Right kidney (tissue), 1 donor: ENCODE results near the gene SCARB2.

Source experiments
- DNase-seq: peaks from one replicate; pipeline ENCODE4 v3.0.0-alpha.2; 2016

SCARB2 gene

DNA sequence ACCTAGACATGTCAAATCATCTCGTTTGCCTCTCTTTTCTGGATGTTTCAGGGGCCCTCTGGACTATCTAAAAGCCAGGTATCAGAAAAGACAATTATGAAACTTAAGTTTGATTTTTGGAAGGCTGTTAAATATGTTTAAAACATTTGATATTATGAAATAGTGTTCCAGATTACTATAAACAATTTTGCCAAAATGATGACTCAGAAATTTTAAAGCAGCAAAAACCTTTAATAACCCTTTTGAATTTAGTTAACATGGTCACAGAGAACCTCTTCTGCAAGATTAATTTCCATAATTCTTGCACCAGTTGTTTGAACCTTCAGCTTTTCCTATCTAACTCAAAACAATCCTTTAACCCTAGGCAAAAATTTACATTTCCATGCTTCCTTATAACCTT is 19.1 kb upstream of the SCARB2 start:
- no peak for DNase-seq

DNA sequence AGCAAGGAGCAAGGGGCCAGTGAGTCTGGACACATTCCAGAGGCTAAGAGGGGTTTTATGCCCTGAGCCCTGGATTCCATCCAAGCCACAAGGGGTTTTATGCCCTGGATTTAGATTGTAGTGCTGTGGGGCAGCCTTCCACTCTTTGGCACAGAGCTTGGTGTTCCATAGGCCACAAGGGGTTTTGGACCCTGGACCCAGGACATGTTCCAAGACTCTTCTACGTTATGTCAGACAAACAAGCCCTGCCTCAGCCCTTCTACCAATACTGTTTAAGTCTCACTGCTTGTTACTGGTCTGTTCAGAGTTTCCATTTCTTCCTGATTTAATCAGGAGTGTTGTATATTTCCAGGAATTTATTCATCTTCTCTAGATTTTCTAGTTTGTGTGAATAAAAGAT is 12.8 kb upstream of the SCARB2 start:
- DNase-seq, result no peak

DNA sequence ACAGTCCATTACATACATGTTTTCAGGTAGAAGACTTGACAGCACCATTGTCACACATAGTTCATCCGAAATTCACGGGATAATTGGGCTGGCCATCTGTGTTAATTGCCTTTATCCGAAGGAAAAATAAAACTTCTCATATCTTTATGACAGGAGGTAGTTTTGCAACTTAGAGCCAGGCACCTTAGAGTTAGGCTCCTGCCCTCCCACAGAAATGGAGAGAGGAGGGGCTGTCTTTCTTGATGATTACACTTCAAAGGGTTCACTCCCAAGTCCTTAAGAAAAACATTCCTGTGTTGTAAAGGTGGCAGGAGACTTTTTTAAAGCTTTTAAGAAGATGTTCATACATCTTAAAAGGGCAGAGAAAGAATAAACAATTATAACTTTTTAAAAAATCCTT is 10.5 kb upstream of the SCARB2 start:
- no peak for DNase-seq

DNA sequence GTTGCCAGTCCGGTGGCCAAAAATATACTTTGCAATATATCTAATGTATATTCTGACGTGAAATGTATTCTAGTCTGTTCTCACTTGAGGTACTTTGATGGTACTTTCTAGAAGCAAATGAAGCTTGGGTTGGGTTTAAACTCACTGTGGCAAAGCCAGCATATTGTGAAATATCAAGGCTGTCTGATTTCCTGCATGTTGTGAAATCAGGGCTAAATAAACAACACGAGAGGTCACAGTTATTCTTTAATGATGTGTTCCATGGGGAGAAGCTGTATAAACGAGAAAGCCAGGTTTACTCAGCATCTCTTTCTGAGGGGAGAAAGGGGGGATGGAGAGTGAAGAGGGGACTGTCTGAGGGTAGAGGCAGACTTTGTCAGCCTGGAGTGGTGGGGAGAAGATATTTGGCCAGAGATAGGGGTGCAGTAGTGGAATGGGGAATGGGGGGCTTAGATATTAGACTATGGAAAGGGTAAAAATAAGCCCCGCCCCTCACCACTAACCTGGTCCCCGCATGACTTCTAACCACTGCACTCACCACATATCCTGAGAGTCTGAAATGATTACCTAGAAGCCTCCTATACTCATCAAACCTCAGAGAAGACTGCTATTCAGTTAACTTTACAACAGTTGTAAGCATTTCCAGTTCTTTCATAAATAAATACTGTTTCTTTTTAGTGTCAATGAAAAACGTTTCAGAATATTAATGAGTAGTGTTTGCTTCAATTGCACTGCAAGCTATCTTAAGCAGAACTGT is 5.9 kb upstream of the SCARB2 start:
- DNase-seq, result no peak

DNA sequence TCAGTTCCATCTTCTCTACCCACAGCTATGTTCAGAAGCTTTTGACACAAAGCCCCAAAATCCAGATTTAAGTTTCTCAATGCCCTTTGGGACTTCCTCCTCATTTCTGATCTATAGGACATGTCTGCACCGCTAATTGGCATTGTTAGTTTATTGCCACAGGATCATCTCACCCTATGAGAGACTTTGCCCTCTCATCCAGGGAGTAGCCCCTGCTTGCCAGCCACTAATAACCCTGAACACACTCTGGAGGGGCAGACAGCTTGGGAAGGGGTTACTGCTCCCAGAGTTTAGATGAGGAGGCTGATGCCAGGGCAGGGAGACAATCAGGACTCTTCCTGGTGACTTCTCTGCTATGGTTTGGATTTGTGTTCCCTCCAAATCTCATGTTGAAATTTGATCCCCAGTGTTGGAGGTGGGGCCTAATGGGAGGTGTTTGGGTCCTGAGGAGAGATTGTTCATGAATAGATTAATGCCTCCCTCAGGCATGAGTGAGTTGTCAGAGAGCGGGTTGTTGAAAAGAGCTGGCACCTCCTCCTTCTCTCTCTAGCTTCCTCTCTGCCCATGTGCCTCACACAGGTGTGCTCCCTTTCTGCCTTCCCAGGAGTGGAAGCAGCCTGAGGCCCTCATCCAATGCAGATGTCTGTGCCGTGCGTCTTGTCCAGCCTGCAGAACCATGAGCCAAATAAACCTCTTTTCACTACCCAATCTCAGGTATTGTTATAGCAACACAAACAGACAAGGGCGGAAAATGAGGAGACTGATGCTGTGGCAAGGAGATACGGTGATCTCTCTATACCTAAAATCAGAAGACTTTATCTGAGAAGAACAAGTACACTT is 3.6 kb upstream of the SCARB2 start:
- DNase-seq, result no peak

DNA sequence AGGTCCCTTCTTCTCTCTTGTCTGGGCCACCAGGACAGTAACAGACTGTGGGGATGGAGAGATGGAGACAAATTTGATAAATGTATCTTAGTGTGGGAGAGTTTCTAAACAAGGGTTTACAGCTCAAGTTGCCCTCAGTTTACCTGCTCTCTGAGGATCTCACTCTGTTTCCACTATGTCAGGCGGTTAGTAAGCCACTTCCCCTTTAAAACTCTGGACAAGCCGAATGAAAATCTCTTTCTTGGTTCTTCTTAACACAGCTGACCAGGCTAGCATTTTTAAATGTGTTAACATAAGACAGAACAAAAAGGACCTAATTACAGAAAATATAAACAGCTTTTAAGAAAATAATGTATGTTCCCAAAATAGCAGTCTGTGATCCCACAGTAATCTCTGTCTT is 2.9 kb upstream of the SCARB2 start:
- DNase-seq, result no peak

DNA sequence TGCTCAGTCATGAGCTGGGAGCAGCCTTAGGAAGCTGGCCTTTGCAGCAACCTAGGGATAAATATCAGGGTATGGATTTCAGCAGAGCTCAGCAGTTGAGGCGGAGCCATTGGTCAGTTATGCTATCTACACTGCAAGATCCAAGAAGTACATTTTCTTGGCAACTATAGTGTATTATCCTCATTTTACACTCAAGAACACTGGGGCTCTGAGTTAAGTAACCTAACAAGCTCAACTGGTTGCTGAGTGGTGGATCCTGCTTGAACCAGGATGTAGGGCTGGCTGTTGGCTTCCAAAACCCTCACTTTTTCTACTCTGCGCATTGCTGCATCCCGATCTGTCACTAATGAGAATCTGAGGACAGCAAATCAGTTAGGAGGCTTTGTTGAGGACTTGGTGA is 1.5 kb upstream of the SCARB2 start:
- DNase-seq, result no peak

DNA sequence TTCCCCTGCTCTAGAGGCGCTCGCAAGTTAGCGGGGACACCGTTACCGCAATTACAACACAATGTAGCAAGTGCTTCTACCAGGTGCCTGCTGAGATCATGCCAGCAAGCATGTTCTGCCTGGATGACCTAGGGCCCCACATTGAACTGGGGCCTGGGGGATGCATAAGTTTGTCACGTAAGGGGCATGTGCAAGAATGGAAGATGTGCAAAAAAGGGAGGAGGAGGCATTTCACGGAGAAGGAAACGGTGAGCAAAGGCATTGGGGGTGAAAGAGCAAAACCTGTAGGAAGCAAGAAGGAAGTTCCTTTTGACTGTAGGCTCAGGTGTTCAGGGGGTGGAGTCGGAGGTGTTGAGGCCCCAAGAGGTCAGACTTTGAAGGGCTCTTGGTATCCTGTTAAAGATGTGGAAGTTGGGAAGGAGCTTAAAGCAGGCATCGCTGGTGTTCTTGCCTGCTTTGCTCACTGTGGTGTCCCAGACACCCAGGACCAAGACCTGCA is 602 bp upstream of the SCARB2 start:
- no peak for DNase-seq

DNA sequence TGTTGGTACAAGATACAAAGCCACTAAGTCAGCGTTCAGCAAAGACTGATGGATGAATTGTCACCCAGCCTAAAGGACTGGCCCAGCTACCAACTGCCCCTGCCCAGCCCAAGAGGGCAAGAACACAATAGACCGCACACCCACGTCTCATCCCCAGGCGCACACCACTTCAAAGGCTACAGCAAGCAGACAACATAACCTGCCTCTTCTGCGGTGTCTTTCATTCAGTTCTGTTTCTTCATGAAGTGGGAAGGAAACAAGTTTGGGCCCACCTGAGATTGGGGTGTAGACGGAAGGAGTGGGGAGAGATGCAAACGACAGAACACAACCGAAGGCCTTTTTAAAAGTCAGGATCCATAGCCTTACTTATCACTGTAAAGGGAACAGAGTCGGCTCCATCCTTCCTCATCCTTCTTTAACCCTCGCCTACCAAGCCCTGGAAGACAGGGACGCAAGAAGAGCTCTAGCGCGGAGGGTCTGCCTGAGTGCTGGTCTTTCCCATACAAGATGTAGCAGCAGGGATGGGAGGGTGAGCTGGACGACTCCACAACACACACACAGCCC is 691 bp downstream of the SCARB2 start:
- no peak for DNase-seq

DNA sequence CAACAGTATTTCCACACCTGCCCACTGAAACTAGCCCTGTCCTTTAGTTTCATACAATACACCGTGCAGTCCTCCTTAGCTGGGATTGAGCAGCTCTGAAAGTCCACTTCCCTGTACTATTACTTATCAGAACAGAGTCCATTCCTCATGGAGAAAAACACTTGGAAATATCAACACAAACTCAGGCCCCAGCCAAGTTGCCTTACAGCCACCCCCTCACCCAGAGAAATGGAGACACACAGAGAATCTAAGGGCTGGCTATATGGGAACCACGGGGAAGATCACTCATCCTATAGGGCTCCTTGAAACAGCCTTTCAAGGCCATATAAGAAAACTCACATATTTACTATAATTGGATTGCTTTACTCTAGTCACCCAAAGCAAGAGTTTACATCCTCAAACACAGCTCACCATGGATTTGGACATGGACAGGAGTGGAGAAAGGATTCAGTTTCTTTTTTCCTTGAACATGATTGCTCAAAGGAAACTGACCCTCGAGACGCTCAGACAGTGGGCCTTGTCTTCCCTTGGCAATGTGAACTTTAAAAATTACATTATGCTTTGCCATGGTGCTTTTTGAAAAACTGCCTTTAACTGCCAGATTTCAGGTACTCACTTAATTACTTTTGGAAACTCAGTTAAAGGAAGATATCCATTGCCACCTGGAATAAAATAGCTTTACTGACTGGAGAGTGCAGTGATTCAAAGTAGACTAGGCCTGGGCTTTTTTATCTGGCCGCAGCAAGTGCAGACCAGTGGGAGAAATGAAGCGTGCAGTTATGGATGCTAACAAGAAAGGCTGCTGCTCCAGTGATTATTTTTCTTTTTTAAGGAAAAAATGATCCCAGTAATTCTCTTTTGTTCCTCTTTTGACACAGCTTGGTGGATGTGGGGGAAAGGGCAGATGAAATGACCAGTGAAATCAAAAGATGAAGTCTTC is 1.6 kb downstream of the SCARB2 start:
- no peak for DNase-seq

DNA sequence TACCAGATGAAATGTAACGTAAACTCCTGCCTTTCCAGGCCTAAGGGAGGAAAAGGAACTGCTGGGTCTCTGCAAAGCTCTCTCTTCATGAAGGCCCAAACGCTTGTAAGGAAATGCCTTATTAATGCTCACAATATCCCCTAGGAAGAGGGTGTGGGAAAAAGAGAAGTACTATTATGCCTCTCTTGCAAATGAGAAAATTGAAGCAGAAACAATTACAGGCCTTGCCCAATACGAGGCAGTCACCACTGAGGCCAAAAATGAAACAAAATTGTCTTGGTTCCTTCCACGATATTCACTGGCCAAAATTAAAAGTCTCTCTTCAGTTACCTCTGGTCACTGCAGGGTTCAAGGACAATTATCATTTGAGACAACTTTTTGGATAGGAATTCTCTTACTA is 3.2 kb downstream of the SCARB2 start:
- no peak for DNase-seq

DNA sequence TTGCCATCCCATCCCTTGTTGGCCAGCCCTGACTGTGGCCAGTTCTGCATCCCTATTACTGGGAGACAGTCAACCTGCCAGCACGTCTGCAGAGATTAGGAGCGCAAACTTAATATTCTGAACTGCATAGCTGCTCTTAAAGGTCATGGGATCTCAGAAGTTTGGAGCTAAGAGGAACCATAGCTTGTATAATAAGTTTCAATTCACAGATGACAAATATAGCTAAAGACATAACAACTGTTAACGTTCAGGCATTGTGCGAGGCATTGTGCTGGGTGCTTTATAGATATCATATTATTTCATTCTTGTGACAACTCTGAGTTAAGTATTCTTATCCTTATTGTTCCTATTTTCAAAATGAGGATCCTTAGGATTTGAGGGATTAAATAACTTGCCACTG is 3.7 kb downstream of the SCARB2 start:
- DNase-seq, result no peak

DNA sequence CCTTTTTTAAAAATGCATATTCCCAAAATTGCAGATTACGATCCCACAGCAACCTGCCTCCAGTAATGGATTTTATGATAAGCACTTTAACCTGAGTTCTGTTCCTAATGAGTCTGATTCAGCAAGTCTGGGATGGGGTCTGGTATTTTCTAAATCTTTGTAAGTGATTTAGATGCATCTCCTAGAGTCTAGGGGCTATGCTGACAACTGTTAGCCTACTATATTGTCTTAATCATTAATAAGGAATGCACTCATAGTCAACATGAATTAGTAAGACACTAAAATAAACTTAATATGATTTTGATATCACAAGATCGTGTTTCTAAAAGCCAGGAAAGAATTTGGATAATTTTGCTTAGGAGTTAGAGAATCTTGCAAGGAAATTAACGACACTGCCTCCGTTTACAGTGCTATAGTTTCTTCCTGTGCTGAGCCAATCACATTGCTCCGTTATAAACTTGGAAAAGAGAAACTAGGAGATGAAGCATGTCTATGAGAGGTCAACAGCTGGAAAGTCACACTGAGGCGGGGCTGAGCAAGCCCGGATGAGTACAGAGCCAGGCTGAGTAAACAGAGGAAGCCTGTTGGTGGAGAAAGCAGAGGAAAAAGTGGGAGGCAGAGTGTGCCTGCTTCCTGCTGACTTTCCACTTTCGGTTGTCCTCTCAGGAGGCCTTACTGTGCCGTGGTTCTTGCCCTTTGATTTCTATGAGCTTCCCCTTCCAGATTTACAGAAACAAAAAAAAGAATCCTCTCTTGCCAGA is 5.4 kb downstream of the SCARB2 start:
- DNase-seq, result peak; percentile 28

DNA sequence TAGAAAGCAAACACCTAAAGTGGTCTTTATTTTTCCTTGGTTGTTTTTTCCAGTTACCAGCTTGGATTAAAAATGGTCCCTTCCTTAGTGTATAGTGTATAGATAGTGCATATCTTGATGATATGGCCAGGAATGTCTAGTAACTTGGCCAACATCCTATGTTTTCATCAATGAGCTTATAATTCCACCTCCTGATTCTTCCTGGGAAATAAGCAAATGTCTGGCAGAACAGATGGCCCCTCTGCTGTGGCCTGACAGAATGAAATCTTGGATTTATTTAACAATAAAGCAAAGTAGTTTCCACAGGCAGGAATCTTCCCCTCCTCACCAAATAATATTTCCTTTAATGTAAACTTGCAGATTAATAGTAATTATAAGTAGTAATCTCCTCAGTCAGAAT is 6.1 kb downstream of the SCARB2 start:
- DNase-seq, result no peak

DNA sequence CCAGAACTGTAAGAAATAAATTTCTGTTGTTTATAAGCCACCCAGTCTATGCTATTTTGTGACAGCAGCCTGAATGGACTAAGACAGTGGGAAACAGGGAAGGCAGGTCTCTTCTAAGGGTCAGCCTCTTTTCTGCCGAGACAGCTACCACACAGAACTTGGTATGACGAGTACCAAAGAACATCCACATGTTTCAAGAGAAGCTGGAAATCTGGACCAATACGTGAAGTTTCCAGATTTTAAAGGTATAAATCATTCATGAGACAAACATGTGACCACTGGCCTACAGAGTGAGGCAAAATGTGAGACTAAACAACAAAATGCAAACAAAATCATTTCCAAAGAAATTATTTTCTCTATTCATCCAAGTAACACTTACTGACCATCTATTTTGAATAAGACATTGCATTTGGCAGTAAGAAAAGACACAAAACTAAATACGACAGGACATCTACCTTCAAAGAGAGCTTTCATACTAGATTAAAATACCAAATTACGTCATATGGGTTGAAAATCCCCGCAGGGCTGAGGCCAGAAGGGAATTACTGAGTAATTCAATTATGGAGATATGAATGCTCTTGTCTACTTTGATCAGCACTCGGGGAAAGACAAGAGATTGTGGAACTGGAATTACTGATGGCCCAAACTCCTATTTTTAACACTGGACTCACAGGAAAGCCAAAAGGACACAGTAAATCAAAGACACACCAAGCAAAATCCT is 7.2 kb downstream of the SCARB2 start:
- no peak for DNase-seq

DNA sequence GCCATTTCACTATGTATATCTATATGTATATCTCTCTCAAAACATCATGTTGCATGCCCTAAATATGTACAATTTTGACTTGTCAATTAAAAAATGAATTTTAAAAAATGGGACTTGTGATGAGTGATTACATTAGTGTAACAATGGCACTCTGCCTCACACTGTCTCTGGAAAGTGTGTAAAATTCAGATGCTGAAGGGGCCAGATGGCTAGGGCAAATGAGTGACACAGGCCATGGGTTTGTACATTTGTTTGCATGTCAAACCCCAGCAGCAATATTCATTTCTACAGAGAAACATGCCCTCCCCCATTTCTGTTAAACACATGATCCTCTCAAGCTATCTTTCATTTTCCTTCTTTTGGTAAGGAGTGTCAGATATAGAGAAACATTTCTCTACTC is 8.1 kb downstream of the SCARB2 start:
- no peak for DNase-seq

DNA sequence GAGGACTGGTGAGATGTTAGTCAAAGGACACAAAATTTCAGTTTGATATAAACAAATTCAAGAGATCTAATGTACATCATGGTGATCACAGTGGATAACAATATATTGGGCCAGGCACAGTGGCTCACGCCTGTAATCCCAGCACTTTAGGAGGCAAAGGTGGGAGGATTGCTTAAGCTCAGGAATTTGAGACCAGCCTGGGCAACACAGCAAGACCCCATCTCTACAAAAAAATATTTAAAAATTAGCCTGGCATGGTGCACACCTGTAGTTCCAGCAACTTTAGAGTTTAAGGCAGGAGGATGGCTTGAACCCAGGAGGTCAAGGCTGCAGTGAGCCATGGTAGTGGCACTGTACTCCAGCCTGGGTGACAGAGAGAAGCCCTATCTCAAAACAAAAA is 8.7 kb downstream of the SCARB2 start:
- no peak for DNase-seq

DNA sequence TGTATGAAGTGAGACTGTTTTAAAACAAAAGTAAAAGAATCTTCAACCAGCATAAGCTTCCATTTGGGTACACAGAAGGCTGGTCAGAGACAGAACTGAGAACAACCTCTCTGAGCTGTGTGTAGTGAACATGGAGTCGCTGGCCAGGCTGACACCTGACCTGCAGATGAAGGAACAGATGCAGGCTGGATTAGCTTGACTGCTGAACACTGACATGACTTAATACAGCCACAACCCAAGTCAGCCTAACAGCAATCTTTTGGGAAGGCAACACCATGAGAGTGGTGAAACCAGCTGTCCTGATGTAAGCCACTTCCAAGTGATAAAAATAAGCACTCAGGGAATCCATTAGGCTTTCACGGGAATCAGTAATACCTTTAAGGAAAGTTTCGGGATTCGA is 10.1 kb downstream of the SCARB2 start:
- DNase-seq, result no peak

DNA sequence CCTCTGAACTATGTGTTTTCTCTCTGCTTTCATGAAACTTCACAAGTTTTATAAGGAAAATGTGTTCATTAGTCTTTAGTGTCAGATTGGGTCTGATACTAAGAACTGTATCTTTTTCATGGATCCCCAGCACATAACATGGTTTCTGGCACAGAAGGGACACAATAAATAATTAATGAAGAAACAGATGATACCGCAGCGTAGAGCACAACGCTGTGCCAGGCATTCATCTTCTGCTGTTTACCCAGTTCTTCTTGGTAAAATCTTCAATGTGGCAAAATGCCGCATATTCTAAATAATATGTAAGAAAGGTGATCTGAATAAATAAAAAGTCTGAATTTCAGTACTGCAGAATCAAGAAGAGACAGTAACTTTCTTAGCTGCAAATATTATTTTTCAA is 12.3 kb downstream of the SCARB2 start:
- no peak for DNase-seq

DNA sequence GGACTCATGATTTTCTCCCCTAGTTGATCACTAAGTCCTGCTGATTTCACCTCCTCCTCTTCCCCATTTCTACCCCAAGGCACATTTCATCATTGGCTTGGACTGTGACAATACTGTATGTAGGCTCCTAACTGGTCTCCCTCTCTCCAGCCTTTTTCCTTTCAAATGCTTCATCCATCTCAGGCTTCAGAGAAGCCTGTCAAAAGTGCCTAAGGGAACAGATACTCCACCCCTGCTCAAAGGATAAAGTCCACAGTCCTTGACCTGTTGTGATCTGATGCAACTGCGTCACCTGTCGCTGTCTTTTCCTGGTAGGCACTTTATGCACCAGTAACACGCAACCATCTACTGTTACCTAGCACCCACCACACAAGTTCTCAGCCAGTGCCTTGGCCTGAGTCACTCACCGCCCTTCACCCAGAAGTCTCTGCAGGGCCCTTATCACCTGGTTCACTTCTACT is 12.8 kb downstream of the SCARB2 start:
- no peak for DNase-seq
